Testis (tissue), 3 donors: ENCODE measurements around the gene VEZT. TPM values are rescaled to one million over a fixed set of nuclear protein-coding genes. Genes with fewer than 3 reads are reported as not detected.
"Not testable (repeated sequence)": the region's sequence is repeated elsewhere in the genome, so short reads cannot be mapped to it uniquely, and the experiment has no call there.

Experiments used
- DNase-seq: peaks from one replicate; pipeline ENCODE4 v3.0.0-alpha.2; 2019
- H3K27ac ChIP-seq, 2 donors: fragments of 200-600 bp; sonication (generic); one replicate each; pipeline ENCODE4 v1.5.1; 2019
- H3K27me3 ChIP-seq: fragments of 200-600 bp; sonication (generic); one replicate; pipeline ENCODE4 v1.5.1; 2019
- H3K36me3 ChIP-seq: fragments of 200-600 bp; sonication (generic); one replicate; pipeline ENCODE4 v1.5.1; 2017; ENCODE audit warnings: low read depth; ENCODE audit errors: missing control alignments
- H3K4me1 ChIP-seq: fragments of 200-600 bp; sonication (generic); one replicate; pipeline ENCODE4 v1.5.1; 2019
- H3K4me3 ChIP-seq, 2 donors: fragments of 200-600 bp; sonication (generic); one replicate each; pipeline ENCODE4 v1.5.1; 2017 to 2019
- H3K9me3 ChIP-seq: fragments of 200-600 bp; sonication (generic); one replicate; pipeline ENCODE4 v1.5.1; 2017
- CTCF ChIP-seq, 3 experiments: fragments of 450-650 bp in 2 of 3; fragments of 200-600 bp in 1 of 3; sonication (generic) in 1 of 3; IDR thresholded peaks; one replicate each; pipeline ENCODE4 v1.5.1; 2016 to 2019; ENCODE audit warnings: antibody characterized with exemption in 3 of 3, mild to moderate bottlenecking in 2 of 3, moderate library complexity in 1 of 3
- POLR2A ChIP-seq: fragments of 450-650 bp; IDR thresholded peaks from one replicate; pipeline ENCODE4 v1.6.1; 2017; ENCODE audit warnings: antibody characterized with exemption, mild to moderate bottlenecking, moderate library complexity
- WGBS, 2 donors: methylation state at CpG; one replicate each; pipeline ENCODE4 v1.1.5; 2018; 5-methylcytosine and 5-hydroxymethylcytosine counted together
- intact Hi-C: fragments of 100-400 bp; cut with DNase I; formaldehyde crosslinking; loops from one replicate; pipeline ENCODE4 v1.15.1; 2023; ENCODE audit warnings: low total_unique reads
- polyA plus RNA-seq: library from polyadenylated mRNA; stranded (reverse); fragments of 350-450 nt; fragmentation: Illumina TruSeq; extraction: RNeasy Lipid Tissue Mini Kit (QIAGEN cat#74804); gene quantifications from one replicate; pipeline ENCODE4 v1.2.3, GENCODE V29; 2014; ENCODE audit warnings: low read depth, low replicate concordance; ENCODE audit not compliant: insufficient read depth
- total RNA-seq, 2 donors: library from RNA; depleted of rRNA; stranded (reverse); fragments of >200 nt; gene quantifications; one replicate each; pipeline ENCODE4 v1.2.3, GENCODE V29; 2016

The VEZT gene
- total and polyA plus RNA-seq, 3 donors from 2014 or later, result 31.7 to 112 (median 94.6) TPM

- no peaks in the 10 kb centered on the region for H3K36me3 ChIP-seq
- peaks cover 6% of the 10 kb centered on the region for H3K4me1 ChIP-seq
- no peak overlapping the region for H3K4me3 ChIP-seq
- DNase-seq, result no peak
- TF ChIP-seq POLR2A, result no peak
- no peak for TF ChIP-seq CTCF (IDR thresholded peaks at IDR 0.05)
- intact Hi-C loops, result no loop called here
- WGBS, 2 donors, result 69 to 70% methylated on average over 2 of the region's 2 CpGs
- no peaks in the 10 kb centered on the region for H3K27me3 ChIP-seq
- H3K27ac ChIP-seq, result no peak overlapping the region
- H3K9me3 ChIP-seq, result no peaks in the 10 kb centered on the region
Observed at GRCh38 chr12:95240556-95240955, 22.9 kb downstream of the VEZT start.

GRCh38 chr12:95241138-95241537 is 23.5 kb downstream of the VEZT start:
- intact Hi-C loops, H3K27ac ChIP-seq, H3K9me3 ChIP-seq, H3K27me3 ChIP-seq, H3K36me3 ChIP-seq, H3K4me1 ChIP-seq, DNase-seq, H3K4me3 ChIP-seq: not testable (repeated sequence)
- 87 to 89% methylated on average over 6 of the region's 6 CpGs for WGBS, 2 donors

GRCh38 chr12:95241761-95242506 is 24.3 kb downstream of the VEZT start:
- no peaks in the 10 kb centered on the region for H3K27me3 ChIP-seq
- H3K36me3 ChIP-seq, result no peaks in the 10 kb centered on the region
- TF ChIP-seq CTCF (IDR thresholded peaks at IDR 0.05) (no peak), POLR2A (no peak)
- peaks cover 8% of the 10 kb centered on the region for H3K4me1 ChIP-seq
- H3K27ac ChIP-seq, result no peak overlapping the region
- 76 to 80% methylated on average over 4 of the region's 4 CpGs for WGBS, 2 donors
- H3K4me3 ChIP-seq, result no peak overlapping the region
- DNase-seq, result no peak
- intact Hi-C loops, result no loop called here
- H3K9me3 ChIP-seq, result no peaks in the 10 kb centered on the region

- Histone ChIP-seq H3K27ac (no peak overlapping the region), H3K36me3 (no peaks in the 10 kb centered on the region), H3K9me3 (no peaks in the 10 kb centered on the region), H3K27me3 (no peaks in the 10 kb centered on the region), H3K4me3 (no peak overlapping the region), H3K4me1 (peaks cover 6% of the 10 kb centered on the region)
- WGBS, 2 donors, result 84 to 85% methylated on average over 4 of the region's 4 CpGs
- DNase-seq, result no peak
- TF ChIP-seq POLR2A (no peak), CTCF (IDR thresholded peaks at IDR 0.05) (no peak)
- intact Hi-C loops, result no loop called here
Observed at GRCh38 chr12:95243497-95244183, 26.0 kb downstream of the VEZT start.

GRCh38 chr12:95244350-95244749 is 26.7 kb downstream of the VEZT start:
- H3K36me3 ChIP-seq, result no peaks in the 10 kb centered on the region
- H3K4me3 ChIP-seq, result no peak overlapping the region
- no peak overlapping the region for H3K27ac ChIP-seq
- 91 to 94% methylated on average over 3 of the region's 3 CpGs for WGBS, 2 donors
- no peaks in the 10 kb centered on the region for H3K9me3 ChIP-seq
- intact Hi-C loops, result no loop called here
- peaks cover 6% of the 10 kb centered on the region for H3K4me1 ChIP-seq
- no peaks in the 10 kb centered on the region for H3K27me3 ChIP-seq
- TF ChIP-seq POLR2A (no peak), CTCF (IDR thresholded peaks at IDR 0.05) (no peak)
- DNase-seq, result no peak
